Thoracic aorta (tissue), 2 donors: Measurements from ENCODE around the gene POLG. TPM values are rescaled to one million over a fixed set of nuclear protein-coding genes. Genes with fewer than 3 reads are reported as not detected.
A peak's percentile ranks its signal among the peaks of the same experiment; 100 is the strongest.

Source experiments
- ATAC-seq: fragments of 150-250 bp; one replicate; pipeline ENCODE4 v1.8.0; 2017; ENCODE audit warnings: low read depth; ENCODE audit not compliant: insufficient number of reproducible peaks, low FRiP score
- DNase-seq: peaks from one replicate; pipeline ENCODE4 v3.0.0-alpha.2; 2020; ENCODE audit warnings: low spot score
- H3K27ac ChIP-seq, 2 donors: fragments of 200-600 bp; sonication (generic); 1 replicate in 1 of 2; 2 replicates in 1 of 2; pipeline ENCODE4 v1.5.1; 2016; ENCODE audit warnings: mild to moderate bottlenecking in 2 of 2, moderate library complexity in 2 of 2
- H3K27me3 ChIP-seq: fragments of 200-600 bp; sonication (generic); replicated peaks from 2 replicates; pipeline ENCODE4 v1.6.0; 2016; ENCODE audit warnings: mild to moderate bottlenecking; ENCODE audit not compliant: insufficient read depth
- H3K36me3 ChIP-seq: fragments of 200-600 bp; sonication (generic); one replicate; pipeline ENCODE4 v1.5.1; 2016
- H3K4me1 ChIP-seq, 2 donors: fragments of 200-600 bp; sonication (generic); 1 replicate in 1 of 2; 2 replicates in 1 of 2; pipeline versions ENCODE4 v1.5.1 to v1.6.0; 2016; ENCODE audit warnings: low read depth in 2 of 2, mild to moderate bottlenecking in 1 of 2; ENCODE audit not compliant: control insufficient read depth in 1 of 2
- H3K4me3 ChIP-seq: fragments of 200-600 bp; sonication (generic); 2 replicates; pipeline ENCODE4 v1.5.1; 2016; ENCODE audit warnings: mild to moderate bottlenecking
- H3K9me3 ChIP-seq: fragments of 200-600 bp; sonication (generic); 2 replicates; pipeline ENCODE4 v1.5.1; 2016
- total RNA-seq, 2 donors: library from RNA; depleted of rRNA; stranded (reverse); fragments of >200 nt; gene quantifications; one replicate each; pipeline versions ENCODE4 v1.1.0 to v1.2.3, GENCODE V29; 2016
- TF ChIP-seq, protein P1 (sequence below): fragments of 200-600 bp; sonication (generic); IDR thresholded peaks from one replicate; pipeline ENCODE4 v1.5.1; 2019; ENCODE audit warnings: antibody characterized with exemption

Gene POLG
- total RNA-seq, 2 donors from 2014 or later: 89.2 to 89.8 TPM

DNA sequence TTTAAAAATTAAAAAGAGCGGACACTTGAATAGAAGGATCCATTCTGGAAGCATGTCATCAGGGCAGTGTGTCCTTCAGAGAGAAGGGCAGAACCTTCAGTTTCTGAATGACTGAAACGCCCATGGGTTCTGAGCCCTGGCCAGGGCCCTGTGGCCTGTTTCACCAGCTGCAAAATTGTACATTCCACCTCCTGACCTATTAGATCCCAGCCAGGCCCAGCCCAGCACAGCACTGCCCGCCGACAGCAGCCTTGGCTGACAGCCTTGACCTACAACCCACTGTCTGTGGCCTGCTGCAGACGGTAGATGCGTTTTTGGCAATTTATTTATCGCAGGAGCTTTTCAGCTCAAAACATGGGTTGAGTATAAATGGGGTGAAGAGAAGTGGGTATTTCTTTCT is 5.9 kb upstream of the POLG start:
- DNase-seq (no peak), ATAC-seq (no peak)
- Histone ChIP-seq H3K36me3 (no peaks in the 10 kb centered on the region), H3K27me3 (no peaks in the 10 kb centered on the region), H3K4me1 (peaks cover 0 to 3% of the 10 kb centered on the region in 2 donors), H3K27ac (no peak overlapping the region), H3K4me3 (no peak overlapping the region), H3K9me3 (no peaks in the 10 kb centered on the region)
- TF ChIP-seq, protein P1, sequence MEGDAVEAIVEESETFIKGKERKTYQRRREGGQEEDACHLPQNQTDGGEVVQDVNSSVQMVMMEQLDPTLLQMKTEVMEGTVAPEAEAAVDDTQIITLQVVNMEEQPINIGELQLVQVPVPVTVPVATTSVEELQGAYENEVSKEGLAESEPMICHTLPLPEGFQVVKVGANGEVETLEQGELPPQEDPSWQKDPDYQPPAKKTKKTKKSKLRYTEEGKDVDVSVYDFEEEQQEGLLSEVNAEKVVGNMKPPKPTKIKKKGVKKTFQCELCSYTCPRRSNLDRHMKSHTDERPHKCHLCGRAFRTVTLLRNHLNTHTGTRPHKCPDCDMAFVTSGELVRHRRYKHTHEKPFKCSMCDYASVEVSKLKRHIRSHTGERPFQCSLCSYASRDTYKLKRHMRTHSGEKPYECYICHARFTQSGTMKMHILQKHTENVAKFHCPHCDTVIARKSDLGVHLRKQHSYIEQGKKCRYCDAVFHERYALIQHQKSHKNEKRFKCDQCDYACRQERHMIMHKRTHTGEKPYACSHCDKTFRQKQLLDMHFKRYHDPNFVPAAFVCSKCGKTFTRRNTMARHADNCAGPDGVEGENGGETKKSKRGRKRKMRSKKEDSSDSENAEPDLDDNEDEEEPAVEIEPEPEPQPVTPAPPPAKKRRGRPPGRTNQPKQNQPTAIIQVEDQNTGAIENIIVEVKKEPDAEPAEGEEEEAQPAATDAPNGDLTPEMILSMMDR: no peak

DNA sequence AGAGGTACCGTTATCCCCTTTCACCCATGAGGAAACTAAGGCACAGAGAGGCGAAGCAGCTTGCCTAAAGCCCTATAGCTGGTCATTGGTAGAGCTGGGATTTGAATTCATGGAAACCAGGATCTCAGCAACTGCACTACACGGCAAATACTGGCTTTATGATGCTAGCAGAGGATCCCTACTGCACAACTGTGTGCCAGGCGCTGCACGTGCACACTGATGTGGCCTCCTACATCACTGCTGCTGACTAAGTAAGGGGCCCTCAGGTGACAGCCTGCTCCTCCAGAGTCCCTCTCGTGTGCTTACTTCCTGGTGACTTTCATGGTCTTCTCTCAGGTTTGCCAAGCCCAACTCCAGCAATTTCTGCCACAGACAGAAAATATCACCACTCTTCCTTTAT is 3.4 kb upstream of the POLG start:
- Histone ChIP-seq H3K27me3 (no peaks in the 10 kb centered on the region), H3K4me3 (no peak overlapping the region), H3K36me3 (no peaks in the 10 kb centered on the region), H3K27ac (no peak overlapping the region), H3K9me3 (no peaks in the 10 kb centered on the region), H3K4me1 (peaks cover 9 to 18% of the 10 kb centered on the region in 2 donors)
- no peak for ATAC-seq
- DNase-seq: no peak
- TF ChIP-seq, protein P1: no peak

DNA sequence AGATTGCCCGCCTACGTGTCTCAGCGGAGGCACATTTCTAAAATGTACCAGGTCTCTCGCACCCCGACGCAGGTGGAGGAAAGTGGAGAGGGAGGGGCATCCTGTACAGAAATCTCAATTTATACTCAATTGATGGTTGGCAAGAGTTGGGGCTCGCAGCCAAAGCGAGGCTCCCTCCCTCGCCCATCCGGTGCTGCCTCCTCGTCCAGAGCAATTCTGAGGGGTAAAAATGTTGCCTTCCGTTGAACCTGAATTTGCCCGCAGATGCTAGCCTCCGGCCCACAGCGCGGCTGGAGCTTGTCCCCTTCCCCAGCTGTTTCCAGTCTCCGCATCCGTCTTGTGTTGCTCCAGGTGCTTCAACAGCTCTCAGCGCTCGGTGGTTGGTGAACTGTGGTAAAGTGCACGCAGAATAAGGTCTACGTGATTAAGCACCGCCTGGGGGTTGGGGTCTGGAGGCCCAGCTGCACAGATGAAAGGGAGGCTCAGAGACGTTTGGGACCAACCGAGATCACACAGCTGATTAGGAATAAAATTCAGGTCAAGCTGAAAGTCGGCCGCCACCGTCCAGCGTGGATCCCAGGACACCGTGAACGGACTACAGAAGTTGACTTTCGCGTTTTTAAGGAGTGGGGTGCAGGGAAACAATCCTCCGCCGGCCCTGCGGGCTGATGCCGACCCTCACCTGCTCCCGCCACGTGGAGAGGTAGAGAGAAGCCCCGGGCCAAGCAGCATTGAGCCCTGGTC is 846 bp upstream of the POLG start:
- DNase-seq (no peak), ATAC-seq (no peak)
- no peaks in the 10 kb centered on the region for H3K9me3 ChIP-seq
- TF ChIP-seq, protein P1: no peak
- peak overlapping the region; percentile 11 to 50 for H3K27ac ChIP-seq
- H3K4me3 ChIP-seq: peak overlapping the region; percentile 84
- H3K4me1 ChIP-seq: peaks cover 26 to 43% of the 10 kb centered on the region in 2 donors
- H3K27me3 ChIP-seq: no peaks in the 10 kb centered on the region
- H3K36me3 ChIP-seq: peaks cover 11% of the 10 kb centered on the region

DNA sequence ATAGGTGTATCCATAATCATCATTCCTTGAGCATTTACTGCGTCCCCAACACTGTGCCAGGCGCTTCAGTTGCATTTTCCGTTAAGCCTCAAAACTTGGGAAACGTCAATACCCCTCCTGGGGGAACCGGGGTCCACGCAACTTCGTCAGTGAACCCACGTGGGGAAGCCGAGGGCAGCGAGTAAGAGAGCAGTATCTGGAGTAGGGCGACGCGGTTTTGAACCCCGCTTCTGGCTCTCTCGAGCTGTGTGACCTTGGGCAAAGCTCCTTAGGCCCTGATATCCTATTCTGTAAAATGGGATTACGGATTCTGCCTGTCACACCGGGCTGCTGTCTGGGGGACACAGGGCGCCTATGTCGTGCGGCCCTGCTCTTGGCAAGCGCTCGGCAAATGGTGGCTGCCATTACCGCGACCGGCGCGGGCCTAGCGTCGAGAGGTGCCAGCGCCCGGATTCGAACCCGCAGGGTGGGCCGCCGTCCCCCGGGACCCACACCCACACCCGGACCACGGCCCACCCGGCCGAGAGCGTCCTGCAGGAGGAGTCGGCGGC is 590 bp downstream of the POLG start:
- peaks cover 26% of the 10 kb centered on the region for H3K36me3 ChIP-seq
- H3K9me3 ChIP-seq: no peaks in the 10 kb centered on the region
- H3K27ac ChIP-seq: peak overlapping the region; percentile 76 to 86
- ATAC-seq (no peak), DNase-seq (no peak)
- TF ChIP-seq, protein P1: no peak
- peaks cover 26 to 58% of the 10 kb centered on the region in 2 donors for H3K4me1 ChIP-seq
- H3K4me3 ChIP-seq: peak overlapping the region; percentile 84
- H3K27me3 ChIP-seq: no peaks in the 10 kb centered on the region

DNA sequence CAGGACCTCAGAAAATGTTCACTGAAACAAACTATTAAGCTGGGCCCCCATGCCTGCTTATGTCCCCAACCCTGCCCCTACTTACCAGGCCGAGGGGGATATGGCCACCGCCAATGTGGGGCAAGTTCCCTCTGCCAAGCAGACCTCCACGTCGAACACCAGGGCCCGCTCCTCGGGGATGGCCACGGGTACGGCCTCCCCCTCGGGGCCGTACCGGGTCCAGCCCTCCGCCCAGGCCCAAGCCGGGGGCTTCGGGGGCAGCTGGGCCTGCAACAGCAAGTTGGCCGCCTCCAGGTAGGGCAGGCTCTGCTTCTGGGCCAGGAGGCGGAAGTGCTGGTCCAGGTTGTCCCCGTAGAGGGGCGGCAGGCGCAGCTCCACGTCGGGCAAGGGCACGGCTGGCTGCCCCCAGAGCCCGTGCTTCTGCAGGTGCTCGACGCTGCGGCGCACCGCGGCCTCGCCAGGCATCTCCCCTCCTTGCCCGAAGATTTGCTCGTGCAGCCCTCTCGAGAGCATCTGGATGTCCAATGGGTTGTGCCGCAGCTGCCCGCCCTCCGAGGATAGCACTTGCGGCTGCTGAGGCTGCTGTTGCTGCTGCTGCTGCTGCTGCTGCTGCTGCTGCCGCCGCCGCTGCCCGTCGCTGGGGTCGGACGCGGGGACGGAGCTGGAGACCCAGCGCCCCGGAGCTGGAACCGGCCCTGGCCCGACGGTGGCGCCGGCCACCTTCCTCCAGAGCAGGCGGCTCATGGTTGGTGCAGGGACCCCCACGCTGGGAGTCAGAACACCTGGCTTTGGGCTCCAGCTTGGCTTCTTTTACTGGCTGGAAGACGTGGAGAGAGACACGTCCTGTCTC is 1.4 kb downstream of the POLG start:
- peaks cover 34% of the 10 kb centered on the region for H3K36me3 ChIP-seq
- no peak overlapping the region for H3K27ac ChIP-seq

More for the DNA sequence above, 1.4 kb downstream of the POLG start:
- peak overlapping the region; percentile 84 for H3K4me3 ChIP-seq
- DNase-seq: no peak
- H3K27me3 ChIP-seq: no peaks in the 10 kb centered on the region
- TF ChIP-seq, protein P1: no peak
- peaks cover 26 to 61% of the 10 kb centered on the region in 2 donors for H3K4me1 ChIP-seq
- no peaks in the 10 kb centered on the region for H3K9me3 ChIP-seq
- no peak for ATAC-seq
